H9 (cell line): ENCODE data around the gene HBA1. TPM values are rescaled to one million over a fixed set of nuclear protein-coding genes. Genes with fewer than 3 reads are reported as not detected.
"Not testable (repeated sequence)": the region's sequence is repeated elsewhere in the genome, so short reads cannot be mapped to it uniquely, and the experiment has no call there.

Source experiments
- DNase-seq: peaks from one replicate; pipeline ENCODE4 v3.0.0-alpha.2; 2017
- H2AFZ ChIP-seq: one replicate; pipeline ENCODE4 v1.6.1; 2013; ENCODE audit warnings: mild to moderate bottlenecking, low read length, control low read depth, moderate library complexity
- H2AK5ac ChIP-seq: 2 replicates; pipeline ENCODE4 v1.6.1; 2013; ENCODE audit warnings: low read length, control low read depth, mixed read lengths; ENCODE audit not compliant: insufficient read length
- H2BK120ac ChIP-seq: one replicate; pipeline ENCODE4 v1.6.1; 2013; ENCODE audit warnings: low read depth, mild to moderate bottlenecking, low read length, control low read depth, inconsistent platforms; ENCODE audit not compliant: poor library complexity, severe bottlenecking
- H2BK12ac ChIP-seq: 2 replicates; pipeline ENCODE4 v1.6.1; 2013; ENCODE audit warnings: low read length, control low read depth, mixed read lengths, low read depth; ENCODE audit not compliant: insufficient read length
- H2BK15ac ChIP-seq: 2 replicates; pipeline ENCODE4 v1.6.1; 2013; ENCODE audit warnings: low read depth, low read length, control low read depth
- H2BK20ac ChIP-seq: one replicate; pipeline ENCODE4 v1.6.1; 2013; ENCODE audit warnings: low read depth, mild to moderate bottlenecking, low read length, control low read depth, inconsistent platforms; ENCODE audit not compliant: poor library complexity, severe bottlenecking
- H2BK5ac ChIP-seq: 2 replicates; pipeline ENCODE4 v1.6.1; 2013; ENCODE audit warnings: low read length, control low read depth, mixed read lengths; ENCODE audit not compliant: insufficient read length
- H3K14ac ChIP-seq: 2 replicates; pipeline ENCODE4 v1.6.1; 2013; ENCODE audit warnings: low read length, control low read depth; ENCODE audit not compliant: insufficient read depth
- H3K18ac ChIP-seq: 2 replicates; pipeline ENCODE4 v1.6.1; 2013; ENCODE audit warnings: low read depth, mild to moderate bottlenecking, mixed read lengths, low read length, control low read depth; ENCODE audit not compliant: insufficient read length
- H3K23ac ChIP-seq: 2 replicates; pipeline ENCODE4 v1.6.1; 2013; ENCODE audit warnings: low read length, control low read depth, mixed read lengths, low read depth; ENCODE audit not compliant: insufficient read length
- H3K23me2 ChIP-seq: 2 replicates; pipeline ENCODE4 v1.6.1; 2013; ENCODE audit warnings: low read depth, mild to moderate bottlenecking, mixed read lengths, low read length, control low read depth; ENCODE audit not compliant: insufficient read length, poor library complexity, severe bottlenecking
- H3K27ac ChIP-seq: 2 replicates; pipeline ENCODE4 v1.5.1; 2013; ENCODE audit warnings: low read length, control low read depth, mixed read lengths, low read depth; ENCODE audit not compliant: insufficient read length
- H3K27me3 ChIP-seq: 2 replicates; pipeline ENCODE4 v1.6.1; 2013; ENCODE audit warnings: low read length, control low read depth, inconsistent platforms; ENCODE audit not compliant: insufficient read depth
- H3K4ac ChIP-seq: 2 replicates; pipeline ENCODE4 v1.6.1; 2013; ENCODE audit warnings: low read depth, mild to moderate bottlenecking, control low read depth, inconsistent platforms, low read length, moderate library complexity
- H3K4me1 ChIP-seq: 2 replicates; pipeline ENCODE4 v1.6.1; 2013; ENCODE audit warnings: low read length, control low read depth, inconsistent platforms; ENCODE audit not compliant: insufficient read depth
- H3K4me2 ChIP-seq: 2 replicates; pipeline ENCODE4 v1.6.1; 2013; ENCODE audit warnings: low read length, control low read depth, mixed read lengths; ENCODE audit not compliant: insufficient read length, insufficient read depth
- H3K56ac ChIP-seq: 2 replicates; pipeline ENCODE4 v1.6.1; 2013; ENCODE audit warnings: low read depth, mild to moderate bottlenecking, mixed read lengths, low read length, control low read depth; ENCODE audit not compliant: insufficient read length
- H3K79me1 ChIP-seq: 2 replicates; pipeline ENCODE4 v1.6.1; 2013; ENCODE audit warnings: low read depth, mild to moderate bottlenecking, moderate library complexity, low read length, control low read depth, inconsistent platforms; ENCODE audit not compliant: insufficient read depth, poor library complexity, severe bottlenecking
- H3K79me2 ChIP-seq: 2 replicates; pipeline ENCODE4 v1.6.1; 2013; ENCODE audit warnings: low read length, control low read depth, inconsistent platforms; ENCODE audit not compliant: insufficient read depth
- H3K9ac ChIP-seq: 2 replicates; pipeline ENCODE4 v1.6.1; 2013; ENCODE audit warnings: low read length, control low read depth, mixed read lengths; ENCODE audit not compliant: insufficient read length; ENCODE audit errors: extremely low read depth
- H3K9me3 ChIP-seq: one replicate; pipeline ENCODE4 v1.6.1; 2013; ENCODE audit warnings: low read depth, low read length, inconsistent platforms; ENCODE audit not compliant: control insufficient read depth
- H3T11ph ChIP-seq: one replicate; pipeline ENCODE4 v1.6.1; 2013; ENCODE audit warnings: mild to moderate bottlenecking, low read length, control low read depth, inconsistent platforms
- H4K20me1 ChIP-seq: one replicate; pipeline ENCODE4 v1.6.1; 2013; ENCODE audit not compliant: control insufficient read depth, insufficient read length, insufficient read depth
- H4K5ac ChIP-seq: 2 replicates; pipeline ENCODE4 v1.6.1; 2013; ENCODE audit warnings: low read depth, mild to moderate bottlenecking, mixed read lengths, low read length, control low read depth; ENCODE audit not compliant: insufficient read length
- H4K8ac ChIP-seq: replicated peaks from 2 replicates; pipeline ENCODE4 v1.6.1; 2013; ENCODE audit warnings: low read length, control low read depth, mixed read lengths, low read depth; ENCODE audit not compliant: insufficient read length
- H4K91ac ChIP-seq: 2 replicates; pipeline ENCODE4 v1.6.1; 2013; ENCODE audit warnings: low read depth, mild to moderate bottlenecking, moderate library complexity, mixed read lengths, low read length, control low read depth; ENCODE audit not compliant: insufficient read length
- H3K27ac Mint-ChIP-seq, 3 experiments: 2 replicates in 2 of 3; 3 replicates in 1 of 3; pipeline ENCODE4 v1.8.0; 2020 to 2021; ENCODE audit warnings: mixed read lengths in 3 of 3, mild to moderate bottlenecking in 1 of 3, moderate library complexity in 1 of 3
- H3K27me3 Mint-ChIP-seq: 2 replicates; pipeline ENCODE4 v1.8.0; 2021; ENCODE audit warnings: low read depth, mild to moderate bottlenecking, moderate library complexity, mixed read lengths
- H3K36me3 Mint-ChIP-seq, 3 experiments: 2 replicates in 2 of 3; 3 replicates in 1 of 3; pipeline ENCODE4 v1.8.0; 2020 to 2021; ENCODE audit warnings: low read depth in 3 of 3, mixed read lengths in 3 of 3; ENCODE audit not compliant: insufficient read depth in 1 of 3
- H3K4me1 Mint-ChIP-seq, 2 experiments: 2 replicates each; pipeline ENCODE4 v1.8.0; 2020; ENCODE audit warnings: mixed read lengths in 2 of 2
- H3K4me3 Mint-ChIP-seq, 2 experiments: 2 replicates in 1 of 2; 3 replicates in 1 of 2; pipeline ENCODE4 v1.8.0; 2020 to 2021; ENCODE audit warnings: mild to moderate bottlenecking in 2 of 2, mixed read lengths in 2 of 2, moderate library complexity in 1 of 2
- H3K9me3 Mint-ChIP-seq, 2 experiments: 2 replicates in 1 of 2; 3 replicates in 1 of 2; pipeline ENCODE4 v1.8.0; 2020; ENCODE audit warnings: mild to moderate bottlenecking in 2 of 2, mixed read lengths in 2 of 2, moderate library complexity in 1 of 2
- WGBS: extraction: QIAGEN DNeasy Blood & Tissue Kit; methylation state at CpG from one replicate; pipeline ENCODE4 v1.1.7; 2013; ENCODE audit warnings: missing lambda C conversion rate, low lambda C conversion rate, mixed read lengths; ENCODE audit not compliant: insufficient read length; ENCODE audit errors: extremely low coverage; 5-methylcytosine and 5-hydroxymethylcytosine counted together
- total RNA-seq: library from RNA; stranded (reverse); gene quantifications from 2 replicates; pipeline ENCODE4 v1.2.1, GENCODE V29; 2021
- TF ChIP-seq, protein P1 (sequence below): fragments of 200-600 bp; sonication (generic); conservative IDR thresholded peaks from 3 replicates; pipeline ENCODE4 v1.8.0; 2021; ENCODE audit warnings: antibody characterized with exemption, mild to moderate bottlenecking

The HBA1 gene
- total RNA-seq, 1 experiment from 2014 or later, result 7.2 TPM

DNA sequence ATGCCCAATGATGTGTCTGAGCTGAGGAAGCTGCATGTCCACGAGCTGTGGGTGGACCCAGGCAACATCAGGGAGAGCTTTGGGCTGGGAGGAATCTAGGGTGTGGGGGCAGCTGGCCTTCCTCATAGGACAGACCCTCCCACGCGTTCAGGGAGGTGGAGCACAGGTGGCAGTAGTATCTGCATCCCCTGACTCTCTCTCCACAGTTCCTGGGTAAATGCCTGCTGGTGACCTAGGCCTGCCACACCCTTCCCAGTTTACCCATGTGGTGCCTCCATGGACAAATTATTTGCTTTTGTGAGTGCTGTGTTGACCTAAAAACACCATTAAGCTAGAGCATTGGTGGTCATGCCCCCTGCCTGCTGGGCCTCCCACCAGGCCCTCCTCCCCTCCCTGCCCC, 7.5 kb upstream of the HBA1 start:
- no peaks in the 10 kb centered on the region; the same call in 1 of the 2 replicates for H3K4me1 ChIP-seq
- H2BK5ac ChIP-seq, result no peak overlapping the region
- TF ChIP-seq, protein P1, sequence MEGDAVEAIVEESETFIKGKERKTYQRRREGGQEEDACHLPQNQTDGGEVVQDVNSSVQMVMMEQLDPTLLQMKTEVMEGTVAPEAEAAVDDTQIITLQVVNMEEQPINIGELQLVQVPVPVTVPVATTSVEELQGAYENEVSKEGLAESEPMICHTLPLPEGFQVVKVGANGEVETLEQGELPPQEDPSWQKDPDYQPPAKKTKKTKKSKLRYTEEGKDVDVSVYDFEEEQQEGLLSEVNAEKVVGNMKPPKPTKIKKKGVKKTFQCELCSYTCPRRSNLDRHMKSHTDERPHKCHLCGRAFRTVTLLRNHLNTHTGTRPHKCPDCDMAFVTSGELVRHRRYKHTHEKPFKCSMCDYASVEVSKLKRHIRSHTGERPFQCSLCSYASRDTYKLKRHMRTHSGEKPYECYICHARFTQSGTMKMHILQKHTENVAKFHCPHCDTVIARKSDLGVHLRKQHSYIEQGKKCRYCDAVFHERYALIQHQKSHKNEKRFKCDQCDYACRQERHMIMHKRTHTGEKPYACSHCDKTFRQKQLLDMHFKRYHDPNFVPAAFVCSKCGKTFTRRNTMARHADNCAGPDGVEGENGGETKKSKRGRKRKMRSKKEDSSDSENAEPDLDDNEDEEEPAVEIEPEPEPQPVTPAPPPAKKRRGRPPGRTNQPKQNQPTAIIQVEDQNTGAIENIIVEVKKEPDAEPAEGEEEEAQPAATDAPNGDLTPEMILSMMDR, result no peak
- H4K91ac ChIP-seq, result no peak overlapping the region
- H3K14ac ChIP-seq, result no peak overlapping the region
- no peak overlapping the region for H3K4ac ChIP-seq
- H2BK20ac ChIP-seq, result no peak overlapping the region
- H2BK15ac ChIP-seq, result no peak overlapping the region
- no peaks in the 10 kb centered on the region for H3K79me2 ChIP-seq
- H3K9me3 Mint-ChIP-seq, result peaks cover 0 to 3% of the 10 kb centered on the region in 2 experiments; a peak in 1 of 5 replicates
- H4K5ac ChIP-seq, result no peak overlapping the region
- peaks cover 31 to 42% of the 10 kb centered on the region in 2 experiments for H3K4me1 Mint-ChIP-seq
- no peak overlapping the region for H2BK12ac ChIP-seq
- WGBS, result no CpG with 5 or more reads among the region's 3 CpGs
- no peaks in the 10 kb centered on the region for H3K9me3 ChIP-seq
- peaks cover 80% of the 10 kb centered on the region for H3K27me3 Mint-ChIP-seq
- H3K4me2 ChIP-seq, result no peak overlapping the region
- H3K27me3 ChIP-seq, result peaks cover 48% of the 10 kb centered on the region
- no peaks in the 10 kb centered on the region for H3K79me1 ChIP-seq
- no peak overlapping the region for H3K27ac ChIP-seq
- no peak overlapping the region for H4K8ac ChIP-seq
- no peak overlapping the region for H3K9ac ChIP-seq
- H3K23ac ChIP-seq, result no peak overlapping the region
- no peak overlapping the region for H3K27ac Mint-ChIP-seq
- H3K4me3 Mint-ChIP-seq, result peak overlapping the region in 1 of 2 experiments; percentile 24; a peak in 1 of 5 replicates
- no peak overlapping the region for H3K18ac ChIP-seq
- no peak overlapping the region for H2AFZ ChIP-seq
- no peaks in the 10 kb centered on the region for H4K20me1 ChIP-seq
- H3K23me2 ChIP-seq, result peaks cover 8% of the 10 kb centered on the region
- H2AK5ac ChIP-seq, result no peak overlapping the region
- H3T11ph ChIP-seq, result no peak overlapping the region
- no peaks in the 10 kb centered on the region; a peak in 1 of 7 replicates for H3K36me3 Mint-ChIP-seq
- no peak for DNase-seq
- H3K56ac ChIP-seq, result no peak overlapping the region
- H2BK120ac ChIP-seq, result no peak overlapping the region

DNA sequence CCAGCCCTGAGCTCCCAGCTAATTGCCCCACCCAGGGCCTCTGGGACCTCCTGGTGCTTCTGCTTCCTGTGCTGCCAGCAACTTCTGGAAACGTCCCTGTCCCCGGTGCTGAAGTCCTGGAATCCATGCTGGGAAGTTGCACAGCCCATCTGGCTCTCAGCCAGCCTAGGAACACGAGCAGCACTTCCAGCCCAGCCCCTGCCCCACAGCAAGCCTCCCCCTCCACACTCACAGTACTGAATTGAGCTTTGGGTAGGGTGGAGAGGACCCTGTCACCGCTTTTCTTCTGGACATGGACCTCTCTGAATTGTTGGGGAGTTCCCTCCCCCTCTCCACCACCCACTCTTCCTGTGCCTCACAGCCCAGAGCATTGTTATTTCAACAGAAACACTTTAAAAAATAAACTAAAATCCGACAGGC, 6.4 kb upstream of the HBA1 start:
- H3K4me2 ChIP-seq, H4K91ac ChIP-seq, H2AK5ac ChIP-seq, H2BK15ac ChIP-seq, H3K14ac ChIP-seq, H2BK20ac ChIP-seq, H3K4me1 ChIP-seq, H2BK120ac ChIP-seq, H3T11ph ChIP-seq, H2AFZ ChIP-seq, H3K9me3 ChIP-seq, H4K5ac ChIP-seq, H3K9ac ChIP-seq, H3K18ac ChIP-seq, H3K79me1 ChIP-seq, H4K8ac ChIP-seq, H3K23ac ChIP-seq, H3K4ac ChIP-seq, H3K56ac ChIP-seq, H3K79me2 ChIP-seq, H3K27ac Mint-ChIP-seq, H2BK5ac ChIP-seq, H3K27ac ChIP-seq, H2BK12ac ChIP-seq, H3K23me2 ChIP-seq, H4K20me1 ChIP-seq, H3K36me3 Mint-ChIP-seq: not testable (repeated sequence)
- Mint-ChIP-seq H3K9me3 (peaks cover 4 to 10% of the 10 kb centered on the region in 2 experiments; a peak in 2 of 5 replicates), H3K4me3 (peak overlapping the region in 1 of 2 experiments; percentile 62; a peak in 2 of 5 replicates), H3K27me3 (peaks cover 88% of the 10 kb centered on the region), H3K4me1 (peaks cover 37 to 44% of the 10 kb centered on the region in 2 experiments)
- DNase-seq, result peak; percentile 59
- no CpG with 5 or more reads among the region's 5 CpGs for WGBS
- peaks cover 56% of the 10 kb centered on the region for H3K27me3 ChIP-seq
